Vagina (tissue), 2 donors: Measurements from ENCODE around the gene LOXL4.

ENCODE experiments used
- POLR2A ChIP-seq, 2 donors: fragments of 450-650 bp; IDR thresholded peaks; one replicate each; pipeline ENCODE4 v1.6.1; 2017; ENCODE audit warnings: antibody characterized with exemption in 2 of 2, mild to moderate bottlenecking in 2 of 2, moderate library complexity in 2 of 2
- TF ChIP-seq, protein P1 (sequence below), 3 experiments: fragments of 450-650 bp in 2 of 3; fragments of 200-600 bp in 1 of 3; sonication (generic) in 1 of 3; IDR thresholded peaks; one replicate each; pipeline ENCODE4 v1.5.1; 2017 to 2019; ENCODE audit warnings: antibody characterized with exemption in 3 of 3, mild to moderate bottlenecking in 2 of 3, moderate library complexity in 2 of 3

DNA sequence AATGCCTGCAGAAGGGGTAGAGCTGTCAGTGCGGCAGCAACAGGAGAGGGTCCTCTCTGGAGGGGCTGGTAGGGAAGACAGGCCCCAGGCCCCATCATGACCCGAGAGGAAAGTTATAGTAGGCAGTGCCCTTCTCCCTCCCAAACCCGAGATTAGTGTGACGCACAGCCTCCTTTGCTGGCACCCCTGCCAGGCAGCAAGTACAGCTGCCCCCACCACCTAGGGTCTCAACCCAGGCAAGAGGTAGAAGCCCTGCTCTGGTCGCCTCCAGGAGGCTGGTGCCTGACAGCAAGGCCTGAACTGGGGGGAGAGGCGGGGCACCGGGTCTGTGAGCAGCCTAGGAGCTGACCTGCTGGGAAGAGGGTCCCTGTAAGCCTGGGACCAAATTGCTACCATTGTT is 15.5 kb downstream of the LOXL4 start:
- TF ChIP-seq POLR2A (IDR thresholded peaks at IDR 0.05) = no peak
- TF ChIP-seq, protein P1, sequence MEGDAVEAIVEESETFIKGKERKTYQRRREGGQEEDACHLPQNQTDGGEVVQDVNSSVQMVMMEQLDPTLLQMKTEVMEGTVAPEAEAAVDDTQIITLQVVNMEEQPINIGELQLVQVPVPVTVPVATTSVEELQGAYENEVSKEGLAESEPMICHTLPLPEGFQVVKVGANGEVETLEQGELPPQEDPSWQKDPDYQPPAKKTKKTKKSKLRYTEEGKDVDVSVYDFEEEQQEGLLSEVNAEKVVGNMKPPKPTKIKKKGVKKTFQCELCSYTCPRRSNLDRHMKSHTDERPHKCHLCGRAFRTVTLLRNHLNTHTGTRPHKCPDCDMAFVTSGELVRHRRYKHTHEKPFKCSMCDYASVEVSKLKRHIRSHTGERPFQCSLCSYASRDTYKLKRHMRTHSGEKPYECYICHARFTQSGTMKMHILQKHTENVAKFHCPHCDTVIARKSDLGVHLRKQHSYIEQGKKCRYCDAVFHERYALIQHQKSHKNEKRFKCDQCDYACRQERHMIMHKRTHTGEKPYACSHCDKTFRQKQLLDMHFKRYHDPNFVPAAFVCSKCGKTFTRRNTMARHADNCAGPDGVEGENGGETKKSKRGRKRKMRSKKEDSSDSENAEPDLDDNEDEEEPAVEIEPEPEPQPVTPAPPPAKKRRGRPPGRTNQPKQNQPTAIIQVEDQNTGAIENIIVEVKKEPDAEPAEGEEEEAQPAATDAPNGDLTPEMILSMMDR (IDR thresholded peaks at IDR 0.05) = no peak
